Dermis microvascular lymphatic vessel endothelial cell (primary cell): ENCODE data around the gene ERO1B. TPM values are rescaled to one million over a fixed set of nuclear protein-coding genes. Genes with fewer than 3 reads are reported as not detected.
A peak's percentile ranks its signal among the peaks of the same experiment; 100 is the strongest.

Experiments used
- DNase-seq, 2 donors: peaks; one replicate each; pipeline versions ENCODE4 v3.0.0 to v3.0.0-alpha.2; 2010; ENCODE audit warnings: low read depth in 2 of 2
- total RNA-seq: library from RNA; depleted of rRNA; stranded (reverse); fragments of >200 nt; gene quantifications from 2 replicates; pipeline ENCODE4 v1.2.1, GENCODE V29; 2014

Gene ERO1B
- total RNA-seq, 1 donor from 2014 or later, result 4.0 TPM

GRCh38 chr1:236253918-236254637 is 27.7 kb downstream of the ERO1B start:
- no peak for DNase-seq

- no peak for DNase-seq
Observed at GRCh38 chr1:236253119-236253518, 28.6 kb downstream of the ERO1B start.

GRCh38 chr1:236251587-236251986 is 30.2 kb downstream of the ERO1B start:
- DNase-seq, result no peak

- no peak for DNase-seq
Observed at GRCh38 chr1:236247286-236247685, 34.5 kb downstream of the ERO1B start.

- no peak for DNase-seq
Observed at GRCh38 chr1:236242568-236242967, 39.2 kb downstream of the ERO1B start.

GRCh38 chr1:236240675-236241074 is 41.1 kb downstream of the ERO1B start:
- DNase-seq, result no peak

- no peak for DNase-seq
Observed at GRCh38 chr1:236239092-236239585, 42.6 kb downstream of the ERO1B start.

- DNase-seq, result no peak
Observed at GRCh38 chr1:236235116-236235515, 46.6 kb downstream of the ERO1B start.

GRCh38 chr1:236228411-236228810 is 53.3 kb downstream of the ERO1B start:
- no peak for DNase-seq

GRCh38 chr1:236222632-236223031 is 59.1 kb downstream of the ERO1B start:
- DNase-seq, result no peak

- no peak for DNase-seq
Observed at GRCh38 chr1:236220473-236220872, 61.3 kb downstream of the ERO1B start.

GRCh38 chr1:236214761-236215160 is 67.0 kb downstream of the ERO1B start:
- no peak for DNase-seq

- DNase-seq, result no peak
Observed at GRCh38 chr1:236213534-236213933, 68.2 kb downstream of the ERO1B start.

GRCh38 chr1:236211815-236212214 is 69.9 kb downstream of the ERO1B start:
- DNase-seq, result no peak

- DNase-seq, result no peak
Observed at GRCh38 chr1:236209713-236210112, 72.0 kb downstream of the ERO1B start.

GRCh38 chr1:236209185-236209584 is 72.6 kb downstream of the ERO1B start:
- DNase-seq, result peak in 1 of 2 donors; percentile 10

GRCh38 chr1:236207569-236207968 is 74.2 kb downstream of the ERO1B start:
- no peak for DNase-seq

GRCh38 chr1:236207121-236207520 is 74.6 kb downstream of the ERO1B start:
- no peak for DNase-seq

GRCh38 chr1:236206548-236206947 is 75.2 kb downstream of the ERO1B start:
- DNase-seq, result no peak

GRCh38 chr1:236204656-236205055 is 77.1 kb downstream of the ERO1B start:
- DNase-seq, result no peak

- no peak for DNase-seq
Observed at GRCh38 chr1:236204039-236204438, 77.7 kb downstream of the ERO1B start.

- DNase-seq, result no peak
Observed at GRCh38 chr1:236201786-236202185, 80.0 kb downstream of the ERO1B start.

GRCh38 chr1:236200925-236201324 is 80.8 kb downstream of the ERO1B start:
- DNase-seq, result no peak

- no peak for DNase-seq
Observed at GRCh38 chr1:236193184-236193583, 88.6 kb downstream of the ERO1B start.
